Mammary epithelial cell (primary cell): ENCODE measurements around the gene CBY3.

ENCODE experiments used
- EZH2 ChIP-seq: IDR thresholded peaks from 2 replicates; pipeline ENCODE4 v1.6.1; 2012; ENCODE audit warnings: low read length, inconsistent platforms, borderline replicate concordance
- TF ChIP-seq, protein P1 (sequence below), 2 donors: IDR thresholded peaks in 1 of 2; conservative IDR thresholded peaks in 1 of 2; 2 replicates each; pipeline ENCODE4 v1.5.1; 2011 to 2012; ENCODE audit warnings: inconsistent platforms in 2 of 2, low read length in 2 of 2, mild to moderate bottlenecking in 2 of 2, control low read depth in 1 of 2, low read depth in 1 of 2; ENCODE audit not compliant: insufficient read depth in 1 of 2; ENCODE audit errors: extremely low read depth in 1 of 2

DNA sequence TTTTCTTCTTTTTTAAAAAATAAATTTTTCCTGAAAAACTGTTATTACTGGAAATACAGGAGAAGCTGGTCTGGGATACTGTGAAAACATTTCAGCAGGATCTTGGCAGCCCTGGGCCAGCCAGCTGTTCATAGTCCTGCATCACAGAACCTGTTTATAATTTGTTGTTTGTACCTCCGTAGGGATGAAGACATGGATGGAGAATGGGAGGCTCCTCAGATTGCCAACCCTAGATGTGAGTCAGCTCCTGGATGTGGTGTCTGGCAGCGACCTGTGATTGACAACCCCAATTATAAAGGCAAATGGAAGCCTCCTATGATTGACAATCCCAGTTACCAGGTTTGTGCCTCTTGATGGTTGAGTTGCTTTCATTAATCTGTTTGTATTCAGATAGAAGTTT is 39.4 kb upstream of the CBY3 start:
- TF ChIP-seq, protein P1, sequence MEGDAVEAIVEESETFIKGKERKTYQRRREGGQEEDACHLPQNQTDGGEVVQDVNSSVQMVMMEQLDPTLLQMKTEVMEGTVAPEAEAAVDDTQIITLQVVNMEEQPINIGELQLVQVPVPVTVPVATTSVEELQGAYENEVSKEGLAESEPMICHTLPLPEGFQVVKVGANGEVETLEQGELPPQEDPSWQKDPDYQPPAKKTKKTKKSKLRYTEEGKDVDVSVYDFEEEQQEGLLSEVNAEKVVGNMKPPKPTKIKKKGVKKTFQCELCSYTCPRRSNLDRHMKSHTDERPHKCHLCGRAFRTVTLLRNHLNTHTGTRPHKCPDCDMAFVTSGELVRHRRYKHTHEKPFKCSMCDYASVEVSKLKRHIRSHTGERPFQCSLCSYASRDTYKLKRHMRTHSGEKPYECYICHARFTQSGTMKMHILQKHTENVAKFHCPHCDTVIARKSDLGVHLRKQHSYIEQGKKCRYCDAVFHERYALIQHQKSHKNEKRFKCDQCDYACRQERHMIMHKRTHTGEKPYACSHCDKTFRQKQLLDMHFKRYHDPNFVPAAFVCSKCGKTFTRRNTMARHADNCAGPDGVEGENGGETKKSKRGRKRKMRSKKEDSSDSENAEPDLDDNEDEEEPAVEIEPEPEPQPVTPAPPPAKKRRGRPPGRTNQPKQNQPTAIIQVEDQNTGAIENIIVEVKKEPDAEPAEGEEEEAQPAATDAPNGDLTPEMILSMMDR (conservative IDR thresholded peaks at IDR 0.05 in 1 of 2, IDR thresholded peaks at IDR 0.05 in 1 of 2; ENCODE audit: extremely low read depth in 1 of 2, insufficient read depth in 1 of 2, low read depth in 1 of 2, low read length in 2 of 2) = no peak
- no peak for TF ChIP-seq EZH2
